DMS114 treated with DMSO at 0.1 percent for 48 hours (cell line): ENCODE results near the gene PLEK.
"Not testable (repeated sequence)": the region's sequence is repeated elsewhere in the genome, so short reads cannot be mapped to it uniquely, and the experiment has no call there.

Experiments
- DNase-seq: peaks from one replicate; lab custom pipeline; 2025; ENCODE audit not compliant: unreplicated experiment; lab: John Stamatoyannopoulos, UW

The PLEK gene

DNA sequence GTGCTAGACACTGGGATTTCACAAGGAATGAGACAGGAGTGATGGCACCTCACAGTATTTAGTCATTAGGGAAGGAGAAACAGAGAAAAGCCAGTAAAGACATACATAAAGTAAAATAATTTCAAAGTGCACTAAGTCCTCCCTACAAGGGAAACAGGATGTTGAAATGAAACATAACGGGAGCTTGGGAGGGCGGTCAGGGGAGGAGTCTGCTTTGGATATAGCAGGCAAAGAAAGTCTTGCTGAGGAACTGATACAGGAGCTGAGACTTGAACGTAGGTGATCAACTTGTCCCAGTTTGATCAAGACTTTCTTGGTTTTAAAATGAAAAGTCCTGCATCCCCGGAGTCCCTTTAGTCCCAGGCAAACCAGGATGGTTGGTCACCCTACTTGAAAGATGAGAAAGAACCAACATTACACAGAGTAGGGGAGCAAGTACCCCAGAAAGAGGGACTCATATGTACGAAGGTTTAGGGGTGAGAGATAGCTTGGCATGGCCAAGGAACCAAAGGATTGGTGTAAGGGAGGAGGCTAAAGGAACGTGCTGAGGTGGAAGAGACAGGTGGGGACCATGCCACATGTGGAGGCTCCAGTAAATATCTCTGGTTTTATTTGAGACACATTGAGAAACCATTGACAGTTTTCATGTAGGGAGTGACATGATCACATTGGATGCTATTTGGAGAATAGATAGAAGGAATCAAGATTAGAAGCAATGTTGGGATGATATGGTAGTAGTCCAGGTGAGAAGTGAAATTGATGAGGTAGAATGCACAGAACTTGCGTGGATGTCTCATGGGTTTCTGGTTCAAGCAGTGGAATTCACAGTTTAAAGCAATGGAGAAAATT is 73.6 kb downstream of the PLEK start:
- DNase-seq, result no peak

DNA sequence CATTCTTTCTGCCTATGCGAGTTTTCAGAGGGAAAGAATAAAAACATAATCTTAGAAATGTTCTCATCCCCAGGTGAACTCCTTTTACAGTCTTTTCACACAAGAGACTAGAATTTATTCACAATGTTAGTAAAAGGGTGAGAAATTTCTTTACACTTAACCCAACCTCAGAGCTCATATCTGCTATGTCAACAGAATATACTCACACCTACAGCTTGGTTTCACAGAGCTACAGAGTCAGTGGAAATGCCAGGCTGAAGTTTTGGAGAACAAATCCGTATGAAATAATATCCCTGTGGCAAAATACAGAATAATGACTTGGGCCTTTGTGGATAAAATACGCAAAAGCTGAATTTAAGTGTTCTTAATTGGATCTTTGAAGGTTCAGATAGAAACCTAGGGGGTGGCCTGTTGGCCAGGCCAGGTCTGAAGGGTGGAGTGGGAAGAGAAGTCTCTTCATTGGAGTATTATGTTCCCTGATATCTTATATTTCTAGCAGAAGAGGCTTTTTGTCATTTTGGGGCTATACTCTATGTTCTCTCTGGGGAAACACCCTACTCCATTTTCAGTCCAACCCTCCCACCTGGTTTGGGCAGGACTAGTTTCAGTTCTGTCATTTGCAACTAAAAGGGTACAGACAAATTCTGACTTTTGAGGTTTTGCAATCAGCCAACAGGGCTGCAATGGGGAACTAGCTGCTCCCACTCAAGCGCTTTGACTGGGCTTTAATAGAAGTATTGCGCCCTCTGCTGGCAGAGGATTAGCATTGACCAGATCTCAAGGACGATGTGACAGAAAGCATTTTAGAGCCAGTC is 76.3 kb downstream of the PLEK start:
- peak; percentile 92 for DNase-seq

DNA sequence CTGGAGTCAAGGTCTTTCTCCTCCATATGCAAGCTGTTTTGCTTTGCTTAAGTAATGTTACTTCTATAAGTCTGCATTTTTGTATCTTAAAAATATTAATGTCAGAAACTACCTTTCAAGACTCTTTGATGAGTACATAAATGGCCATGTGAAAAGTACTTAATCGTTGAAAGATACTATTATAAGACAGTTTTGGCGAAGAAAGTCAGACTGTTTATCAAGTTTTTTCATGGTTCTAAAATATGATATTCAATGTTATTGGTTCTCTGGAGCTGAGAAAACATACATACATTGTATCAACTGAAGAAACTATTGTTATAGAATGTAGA is 76.9 kb downstream of the PLEK start:
- DNase-seq, result no peak

DNA sequence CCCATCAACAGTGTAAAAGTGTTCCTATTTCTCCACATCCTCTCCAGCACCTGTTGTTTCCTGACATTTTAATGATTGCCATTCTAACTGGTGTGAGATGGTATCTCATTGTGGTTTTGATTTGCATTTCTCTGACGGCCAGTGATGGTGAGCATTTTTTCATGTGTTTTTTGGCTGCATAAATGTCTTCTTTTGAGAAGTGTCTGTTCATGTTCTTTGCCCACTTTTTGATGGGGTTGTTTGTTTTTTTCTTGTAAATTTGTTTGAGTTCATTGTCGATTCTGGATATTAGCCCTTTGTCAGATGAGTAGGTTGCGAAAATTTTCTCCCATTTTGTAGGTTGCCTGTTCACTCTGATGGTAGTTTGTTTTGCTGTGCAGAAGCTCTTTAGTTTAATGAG is 81.3 kb downstream of the PLEK start:
- DNase-seq, result not testable (repeated sequence)
